SK-N-SH treated with all-trans-retinoic acid at 6 μM for 48 hours (cell line): ENCODE measurements around the gene SFMBT1.

Experiments
- ATAC-seq: fragments of 200-7000 bp; cut with Tn5 transposase; 3 replicates; pipeline ENCODE4 v1.9.1; 2020; ENCODE audit warnings: mild to moderate bottlenecking, moderate library complexity
- ARNTL ChIP-seq: fragments of 450-650 bp; formaldehyde crosslinking; IDR thresholded peaks from 2 replicates; pipeline ENCODE4 v1.5.0; 2020; ENCODE audit warnings: low read depth, mild to moderate bottlenecking, moderate library complexity, borderline replicate concordance
- GLIS3 ChIP-seq: fragments of 250-450 bp; sonication (Bioruptor Pico); IDR thresholded peaks from 2 replicates; pipeline ENCODE4 v1.5.0; 2020; ENCODE audit warnings: mild to moderate bottlenecking, moderate library complexity
- ISL1 ChIP-seq: fragments of 250-450 bp; sonication (Bioruptor Pico); IDR thresholded peaks from 2 replicates; pipeline ENCODE4 v2.1.2; 2022; ENCODE audit warnings: mild to moderate bottlenecking, moderate library complexity
- RARB ChIP-seq: fragments of 250-450 bp; sonication (Bioruptor Pico); IDR thresholded peaks from 2 replicates; pipeline ENCODE4 v1.8.0; 2021; ENCODE audit warnings: mild to moderate bottlenecking, moderate library complexity
- SNAI2 ChIP-seq: fragments of 250-450 bp; sonication (Bioruptor Pico); IDR thresholded peaks from 2 replicates; pipeline ENCODE4 v1.5.0; 2020; ENCODE audit warnings: mild to moderate bottlenecking, moderate library complexity
- TCF4 ChIP-seq: fragments of 250-450 bp; sonication (Bioruptor Pico); IDR thresholded peaks from 2 replicates; pipeline ENCODE4 v1.8.0; 2021; ENCODE audit warnings: mild to moderate bottlenecking, moderate library complexity, borderline replicate concordance
- TOX ChIP-seq: fragments of 250-450 bp; sonication (Bioruptor Pico); IDR thresholded peaks from 2 replicates; pipeline ENCODE4 v1.8.0; 2021; ENCODE audit warnings: mild to moderate bottlenecking, moderate library complexity, borderline replicate concordance
- ZC3H10 ChIP-seq: fragments of 250-450 bp; sonication (Bioruptor Pico); IDR thresholded peaks from 2 replicates; pipeline ENCODE4 v1.5.1; 2021; ENCODE audit warnings: mild to moderate bottlenecking, moderate library complexity
- ZFP3 ChIP-seq: fragments of 250-450 bp; sonication (Bioruptor Pico); IDR thresholded peaks from 2 replicates; pipeline ENCODE4 v1.5.0; 2020; ENCODE audit warnings: mild to moderate bottlenecking, moderate library complexity
- ZFP30 ChIP-seq: fragments of 450-650 bp; formaldehyde crosslinking; IDR thresholded peaks from 2 replicates; pipeline ENCODE4 v1.5.0; 2022; ENCODE audit warnings: mild to moderate bottlenecking, moderate library complexity
- ZNF70 ChIP-seq: fragments of 450-650 bp; formaldehyde crosslinking; IDR thresholded peaks from 2 replicates; pipeline ENCODE4 v1.5.0; 2020; ENCODE audit warnings: mild to moderate bottlenecking, moderate library complexity
- ZNF8 ChIP-seq: fragments of 450-650 bp; formaldehyde crosslinking; IDR thresholded peaks from 2 replicates; pipeline ENCODE4 v1.5.0; 2020; ENCODE audit warnings: mild to moderate bottlenecking, moderate library complexity

The SFMBT1 gene

DNA sequence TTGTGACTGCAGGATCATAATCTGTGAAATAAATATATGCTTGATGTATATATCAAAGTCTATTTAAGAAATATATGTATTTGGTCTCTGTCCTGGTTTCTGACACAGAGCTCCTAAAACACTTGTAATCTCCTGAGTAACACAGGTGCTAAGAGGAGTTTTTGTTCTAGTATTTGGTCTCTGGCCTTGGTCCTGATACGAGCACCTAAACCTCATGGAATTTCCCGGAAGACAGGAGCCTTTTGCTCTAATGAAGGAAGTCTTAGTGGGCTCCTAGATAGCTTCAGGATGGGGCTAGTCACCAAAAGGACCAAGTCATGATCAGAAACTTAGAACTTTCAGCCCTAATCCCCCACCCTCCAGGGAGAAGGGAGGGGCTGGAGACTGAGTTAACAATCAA is 191.9 kb downstream of the SFMBT1 start:
- TF ChIP-seq ZNF70 (CRISPR knock-in tag) (no peak), TOX (no peak), ZC3H10 (no peak), ZFP3 (CRISPR knock-in tag) (no peak), ISL1 (no peak), TCF4 (CRISPR knock-in tag) (no peak), RARB (CRISPR knock-in tag) (no peak), GLIS3 (no peak), ZNF8 (CRISPR knock-in tag) (no peak), ARNTL (CRISPR knock-in tag) (no peak), ZFP30 (no peak), SNAI2 (CRISPR knock-in tag) (no peak)
- ATAC-seq = no peak
